Ramos (cell line): ENCODE results near the gene DOK4.
"Not testable (repeated sequence)": the region's sequence is repeated elsewhere in the genome, so short reads cannot be mapped to it uniquely, and the experiment has no call there.

Source experiments
- in situ Hi-C: fragments of 300-500 bp; cut with MboI; formaldehyde crosslinking; loops from one replicate; pipeline ENCODE4 v1.14.3; 2022; ENCODE audit warnings: low sequenced_read_pairs; ENCODE audit not compliant: unreplicated experiment

Gene DOK4

GRCh38 chr16:57504491-57504890 lies 18.2 kb upstream of the DOK4 start:
- in situ Hi-C loops: no loop called here

- in situ Hi-C loops: no loop called here
Observed at GRCh38 chr16:57504001-57504400, 17.7 kb upstream of the DOK4 start.

GRCh38 chr16:57503366-57503765 lies 17.1 kb upstream of the DOK4 start:
- in situ Hi-C loops: no loop called here

GRCh38 chr16:57502048-57502775 lies 15.9 kb upstream of the DOK4 start:
- in situ Hi-C loops: no loop called here

GRCh38 chr16:57501492-57501891 lies 15.2 kb upstream of the DOK4 start:
- in situ Hi-C loops: no loop called here

GRCh38 chr16:57500578-57501111 lies 14.4 kb upstream of the DOK4 start:
- in situ Hi-C loops: no loop called here

- in situ Hi-C loops: not testable (repeated sequence)
Observed at GRCh38 chr16:57499941-57500340, 13.6 kb upstream of the DOK4 start.

- in situ Hi-C loops: no loop called here
Observed at GRCh38 chr16:57498031-57498430, 11.7 kb upstream of the DOK4 start.

GRCh38 chr16:57497121-57497520 lies 10.8 kb upstream of the DOK4 start:
- in situ Hi-C loops: no loop called here

- in situ Hi-C loops: no loop called here
Observed at GRCh38 chr16:57493767-57494166, 7.5 kb upstream of the DOK4 start.

GRCh38 chr16:57489229-57489628 lies 2.9 kb upstream of the DOK4 start:
- in situ Hi-C loops: no loop called here

GRCh38 chr16:57486858-57487834 lies 853 bp upstream of the DOK4 start:
- in situ Hi-C loops: no loop called here

- in situ Hi-C loops: no loop called here
Observed at GRCh38 chr16:57485091-57485915, 990 bp downstream of the DOK4 start.

GRCh38 chr16:57484515-57485005 lies 1.7 kb downstream of the DOK4 start:
- in situ Hi-C loops: no loop called here

- in situ Hi-C loops: no loop called here
Observed at GRCh38 chr16:57483725-57484514, 2.4 kb downstream of the DOK4 start.

- in situ Hi-C loops: no loop called here
Observed at GRCh38 chr16:57482845-57483545, 3.3 kb downstream of the DOK4 start.

GRCh38 chr16:57481421-57481820 lies 4.9 kb downstream of the DOK4 start:
- in situ Hi-C loops: no loop called here

- in situ Hi-C loops: no loop called here
Observed at GRCh38 chr16:57480754-57481230, 5.5 kb downstream of the DOK4 start.
